ENCODE data around the gene PLPP3.

- TF ChIP-seq CTCF (conservative IDR thresholded peaks at IDR 0.05 in 1 of 2, IDR thresholded peaks at IDR 0.05 in 1 of 2; ENCODE audit: low read depth in 1 of 2, low read length in 2 of 2) (no peak), EZH2 (IDR thresholded peaks at IDR 0.05; ENCODE audit: low read length, missing control alignments) (no peak)
Observed at GRCh38 chr1:56563568-56563967, 15.8 kb downstream of the PLPP3 start.

All from fibroblast of lung (primary cell).